MM.1S (cell line): ENCODE measurements around the gene PFKFB4.

Experiments
- EZH2phosphoT487 ChIP-seq: fragments of 300-600 bp; sonication (generic); IDR thresholded peaks from 2 replicates; pipeline ENCODE4 v1.6.1; 2018; ENCODE audit warnings: antibody characterized with exemption, low read length
- TF ChIP-seq, protein P1 (sequence below): fragments of 300-600 bp; sonication (generic); IDR thresholded peaks from 2 replicates; pipeline ENCODE4 v1.5.1; 2016; ENCODE audit warnings: antibody characterized with exemption, low read length, mixed read lengths

DNA sequence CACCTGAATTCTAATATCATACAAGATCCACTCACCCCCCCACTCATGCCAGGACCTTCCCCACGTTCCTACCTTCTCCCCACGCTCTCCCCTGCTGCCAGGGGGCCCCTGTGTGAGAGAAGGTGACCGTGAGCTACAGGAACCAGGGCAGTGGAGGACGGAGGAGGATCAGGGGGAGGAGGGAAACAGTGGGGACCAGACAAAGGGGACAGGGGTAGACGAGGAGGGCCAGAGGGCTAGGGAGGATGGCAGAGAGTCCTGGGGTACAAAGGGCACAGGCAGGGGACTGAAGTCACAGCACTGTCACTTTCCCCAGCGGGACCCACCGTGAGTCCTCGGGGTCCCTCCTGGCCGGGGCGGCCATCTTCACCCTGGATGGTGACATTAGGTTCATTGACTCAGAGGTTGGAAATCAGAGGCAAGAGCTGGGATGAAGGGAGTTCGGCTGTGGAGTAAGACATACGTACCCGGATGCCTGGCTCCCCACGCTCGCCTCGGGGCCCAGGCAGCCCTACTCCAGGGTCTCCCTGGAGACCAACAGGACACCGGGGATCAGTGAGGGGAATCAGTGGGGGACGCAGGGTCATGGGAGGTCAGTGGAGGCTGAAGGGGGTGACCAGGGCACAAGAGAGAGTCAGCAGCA is 13.3 kb upstream of the PFKFB4 start:
- TF ChIP-seq, protein P1, sequence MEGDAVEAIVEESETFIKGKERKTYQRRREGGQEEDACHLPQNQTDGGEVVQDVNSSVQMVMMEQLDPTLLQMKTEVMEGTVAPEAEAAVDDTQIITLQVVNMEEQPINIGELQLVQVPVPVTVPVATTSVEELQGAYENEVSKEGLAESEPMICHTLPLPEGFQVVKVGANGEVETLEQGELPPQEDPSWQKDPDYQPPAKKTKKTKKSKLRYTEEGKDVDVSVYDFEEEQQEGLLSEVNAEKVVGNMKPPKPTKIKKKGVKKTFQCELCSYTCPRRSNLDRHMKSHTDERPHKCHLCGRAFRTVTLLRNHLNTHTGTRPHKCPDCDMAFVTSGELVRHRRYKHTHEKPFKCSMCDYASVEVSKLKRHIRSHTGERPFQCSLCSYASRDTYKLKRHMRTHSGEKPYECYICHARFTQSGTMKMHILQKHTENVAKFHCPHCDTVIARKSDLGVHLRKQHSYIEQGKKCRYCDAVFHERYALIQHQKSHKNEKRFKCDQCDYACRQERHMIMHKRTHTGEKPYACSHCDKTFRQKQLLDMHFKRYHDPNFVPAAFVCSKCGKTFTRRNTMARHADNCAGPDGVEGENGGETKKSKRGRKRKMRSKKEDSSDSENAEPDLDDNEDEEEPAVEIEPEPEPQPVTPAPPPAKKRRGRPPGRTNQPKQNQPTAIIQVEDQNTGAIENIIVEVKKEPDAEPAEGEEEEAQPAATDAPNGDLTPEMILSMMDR, result no peak
- TF ChIP-seq EZH2phosphoT487, result no peak
